Measurements from ENCODE around the gene GPNMB. TPM values are rescaled to one million over a fixed set of nuclear protein-coding genes. Genes with fewer than 3 reads are reported as not detected.

The GPNMB gene
- total and polyA plus RNA-seq, 2 of the 13 experiments (the other 11 are each of a cell fraction or from before 2014, with no cell fraction given): 1.1 to 1.6 TPM

- TF ChIP-seq, protein P1, sequence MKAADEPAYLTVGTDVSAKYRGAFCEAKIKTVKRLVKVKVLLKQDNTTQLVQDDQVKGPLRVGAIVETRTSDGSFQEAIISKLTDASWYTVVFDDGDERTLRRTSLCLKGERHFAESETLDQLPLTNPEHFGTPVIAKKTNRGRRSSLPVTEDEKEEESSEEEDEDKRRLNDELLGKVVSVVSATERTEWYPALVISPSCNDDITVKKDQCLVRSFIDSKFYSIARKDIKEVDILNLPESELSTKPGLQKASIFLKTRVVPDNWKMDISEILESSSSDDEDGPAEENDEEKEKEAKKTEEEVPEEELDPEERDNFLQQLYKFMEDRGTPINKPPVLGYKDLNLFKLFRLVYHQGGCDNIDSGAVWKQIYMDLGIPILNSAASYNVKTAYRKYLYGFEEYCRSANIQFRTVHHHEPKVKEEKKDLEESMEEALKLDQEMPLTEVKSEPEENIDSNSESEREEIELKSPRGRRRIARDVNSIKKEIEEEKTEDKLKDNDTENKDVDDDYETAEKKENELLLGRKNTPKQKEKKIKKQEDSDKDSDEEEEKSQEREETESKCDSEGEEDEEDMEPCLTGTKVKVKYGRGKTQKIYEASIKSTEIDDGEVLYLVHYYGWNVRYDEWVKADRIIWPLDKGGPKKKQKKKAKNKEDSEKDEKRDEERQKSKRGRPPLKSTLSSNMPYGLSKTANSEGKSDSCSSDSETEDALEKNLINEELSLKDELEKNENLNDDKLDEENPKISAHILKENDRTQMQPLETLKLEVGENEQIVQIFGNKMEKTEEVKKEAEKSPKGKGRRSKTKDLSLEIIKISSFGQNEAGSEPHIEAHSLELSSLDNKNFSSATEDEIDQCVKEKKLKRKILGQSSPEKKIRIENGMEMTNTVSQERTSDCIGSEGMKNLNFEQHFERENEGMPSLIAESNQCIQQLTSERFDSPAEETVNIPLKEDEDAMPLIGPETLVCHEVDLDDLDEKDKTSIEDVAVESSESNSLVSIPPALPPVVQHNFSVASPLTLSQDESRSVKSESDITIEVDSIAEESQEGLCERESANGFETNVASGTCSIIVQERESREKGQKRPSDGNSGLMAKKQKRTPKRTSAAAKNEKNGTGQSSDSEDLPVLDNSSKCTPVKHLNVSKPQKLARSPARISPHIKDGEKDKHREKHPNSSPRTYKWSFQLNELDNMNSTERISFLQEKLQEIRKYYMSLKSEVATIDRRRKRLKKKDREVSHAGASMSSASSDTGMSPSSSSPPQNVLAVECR (CRISPR knock-in tag; IDR thresholded peaks at IDR 0.05; ENCODE audit: borderline replicate concordance): peak; percentile 60; the same call in 1 of the 2 replicates
- TF ChIP-seq ZNF362 (CRISPR knock-in tag; IDR thresholded peaks at IDR 0.05; ENCODE audit: borderline replicate concordance) (no peak), ZNF546 (CRISPR knock-in tag; conservative IDR thresholded peaks at IDR 0.05) (no peak), ETV6 (CRISPR knock-in tag; conservative IDR thresholded peaks at IDR 0.05) (no peak), ZSCAN5A (CRISPR knock-in tag; IDR thresholded peaks at IDR 0.05; ENCODE audit: borderline replicate concordance) (no peak), ZNF672 (CRISPR knock-in tag; IDR thresholded peaks at IDR 0.05) (no peak), ZNF251 (CRISPR knock-in tag; IDR thresholded peaks at IDR 0.05) (no peak), ZBTB38 (CRISPR knock-in tag; IDR thresholded peaks at IDR 0.05) (peak; percentile 44; the same call in 1 of the 2 replicates), ZXDC (CRISPR knock-in tag; IDR thresholded peaks at IDR 0.05) (no peak), SNAPC2 (CRISPR knock-in tag; IDR thresholded peaks at IDR 0.05) (no peak), PRPF4 (IDR thresholded peaks at IDR 0.05; ENCODE audit: low read depth, low read length, poor library complexity, severe bottlenecking) (no peak), TEAD3 (CRISPR knock-in tag; optimal IDR thresholded peaks at IDR 0.05; ENCODE audit: borderline replicate concordance) (no peak), ZMYM2 (CRISPR knock-in tag; IDR thresholded peaks at IDR 0.05) (no peak)
- TF ChIP-seq, protein P2, sequence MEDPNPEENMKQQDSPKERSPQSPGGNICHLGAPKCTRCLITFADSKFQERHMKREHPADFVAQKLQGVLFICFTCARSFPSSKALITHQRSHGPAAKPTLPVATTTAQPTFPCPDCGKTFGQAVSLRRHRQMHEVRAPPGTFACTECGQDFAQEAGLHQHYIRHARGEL (CRISPR knock-in tag; IDR thresholded peaks at IDR 0.05): no peak
These were observed 26.6 kb downstream of the GPNMB start (continued) for GRCh38 chr7:23273141-23273599.

Measured in HepG2 (cell line).